Thoracic aorta (tissue), 2 donors: ENCODE data around the gene POM121L12. TPM values are rescaled to one million over a fixed set of nuclear protein-coding genes. Genes with fewer than 3 reads are reported as not detected.

Experiments
- ATAC-seq: fragments of 150-250 bp; one replicate; pipeline ENCODE4 v1.8.0; 2017; ENCODE audit warnings: low read depth; ENCODE audit not compliant: insufficient number of reproducible peaks, low FRiP score
- DNase-seq: peaks from one replicate; pipeline ENCODE4 v3.0.0-alpha.2; 2020; ENCODE audit warnings: low spot score
- H3K27ac ChIP-seq, 2 donors: fragments of 200-600 bp; sonication (generic); 1 replicate in 1 of 2; 2 replicates in 1 of 2; pipeline ENCODE4 v1.5.1; 2016; ENCODE audit warnings: mild to moderate bottlenecking in 2 of 2, moderate library complexity in 2 of 2
- H3K27me3 ChIP-seq: fragments of 200-600 bp; sonication (generic); replicated peaks from 2 replicates; pipeline ENCODE4 v1.6.0; 2016; ENCODE audit warnings: mild to moderate bottlenecking; ENCODE audit not compliant: insufficient read depth
- H3K36me3 ChIP-seq: fragments of 200-600 bp; sonication (generic); one replicate; pipeline ENCODE4 v1.5.1; 2016
- H3K4me1 ChIP-seq, 2 donors: fragments of 200-600 bp; sonication (generic); 1 replicate in 1 of 2; 2 replicates in 1 of 2; pipeline versions ENCODE4 v1.5.1 to v1.6.0; 2016; ENCODE audit warnings: low read depth in 2 of 2, mild to moderate bottlenecking in 1 of 2; ENCODE audit not compliant: control insufficient read depth in 1 of 2
- H3K4me3 ChIP-seq: fragments of 200-600 bp; sonication (generic); 2 replicates; pipeline ENCODE4 v1.5.1; 2016; ENCODE audit warnings: mild to moderate bottlenecking
- H3K9me3 ChIP-seq: fragments of 200-600 bp; sonication (generic); 2 replicates; pipeline ENCODE4 v1.5.1; 2016
- total RNA-seq, 2 donors: library from RNA; depleted of rRNA; stranded (reverse); fragments of >200 nt; gene quantifications; one replicate each; pipeline versions ENCODE4 v1.1.0 to v1.2.3, GENCODE V29; 2016
- TF ChIP-seq, protein P1 (sequence below): fragments of 200-600 bp; sonication (generic); IDR thresholded peaks from one replicate; pipeline ENCODE4 v1.5.1; 2019; ENCODE audit warnings: antibody characterized with exemption

POM121L12 gene
- total RNA-seq, 2 donors from 2014 or later = not detected

- no peaks in the 10 kb centered on the region for H3K9me3 ChIP-seq
- TF ChIP-seq, protein P1, sequence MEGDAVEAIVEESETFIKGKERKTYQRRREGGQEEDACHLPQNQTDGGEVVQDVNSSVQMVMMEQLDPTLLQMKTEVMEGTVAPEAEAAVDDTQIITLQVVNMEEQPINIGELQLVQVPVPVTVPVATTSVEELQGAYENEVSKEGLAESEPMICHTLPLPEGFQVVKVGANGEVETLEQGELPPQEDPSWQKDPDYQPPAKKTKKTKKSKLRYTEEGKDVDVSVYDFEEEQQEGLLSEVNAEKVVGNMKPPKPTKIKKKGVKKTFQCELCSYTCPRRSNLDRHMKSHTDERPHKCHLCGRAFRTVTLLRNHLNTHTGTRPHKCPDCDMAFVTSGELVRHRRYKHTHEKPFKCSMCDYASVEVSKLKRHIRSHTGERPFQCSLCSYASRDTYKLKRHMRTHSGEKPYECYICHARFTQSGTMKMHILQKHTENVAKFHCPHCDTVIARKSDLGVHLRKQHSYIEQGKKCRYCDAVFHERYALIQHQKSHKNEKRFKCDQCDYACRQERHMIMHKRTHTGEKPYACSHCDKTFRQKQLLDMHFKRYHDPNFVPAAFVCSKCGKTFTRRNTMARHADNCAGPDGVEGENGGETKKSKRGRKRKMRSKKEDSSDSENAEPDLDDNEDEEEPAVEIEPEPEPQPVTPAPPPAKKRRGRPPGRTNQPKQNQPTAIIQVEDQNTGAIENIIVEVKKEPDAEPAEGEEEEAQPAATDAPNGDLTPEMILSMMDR = no peak
- ATAC-seq = no peak
- no peaks in the 10 kb centered on the region for H3K27me3 ChIP-seq
- no peak overlapping the region for H3K4me3 ChIP-seq
- H3K4me1 ChIP-seq = no peaks in the 10 kb centered on the region
- DNase-seq = no peak
- H3K27ac ChIP-seq = no peak overlapping the region
- no peaks in the 10 kb centered on the region for H3K36me3 ChIP-seq
These were observed 33.0 kb upstream of the POM121L12 start for GRCh38 chr7:53002389-53002788.

DNA sequence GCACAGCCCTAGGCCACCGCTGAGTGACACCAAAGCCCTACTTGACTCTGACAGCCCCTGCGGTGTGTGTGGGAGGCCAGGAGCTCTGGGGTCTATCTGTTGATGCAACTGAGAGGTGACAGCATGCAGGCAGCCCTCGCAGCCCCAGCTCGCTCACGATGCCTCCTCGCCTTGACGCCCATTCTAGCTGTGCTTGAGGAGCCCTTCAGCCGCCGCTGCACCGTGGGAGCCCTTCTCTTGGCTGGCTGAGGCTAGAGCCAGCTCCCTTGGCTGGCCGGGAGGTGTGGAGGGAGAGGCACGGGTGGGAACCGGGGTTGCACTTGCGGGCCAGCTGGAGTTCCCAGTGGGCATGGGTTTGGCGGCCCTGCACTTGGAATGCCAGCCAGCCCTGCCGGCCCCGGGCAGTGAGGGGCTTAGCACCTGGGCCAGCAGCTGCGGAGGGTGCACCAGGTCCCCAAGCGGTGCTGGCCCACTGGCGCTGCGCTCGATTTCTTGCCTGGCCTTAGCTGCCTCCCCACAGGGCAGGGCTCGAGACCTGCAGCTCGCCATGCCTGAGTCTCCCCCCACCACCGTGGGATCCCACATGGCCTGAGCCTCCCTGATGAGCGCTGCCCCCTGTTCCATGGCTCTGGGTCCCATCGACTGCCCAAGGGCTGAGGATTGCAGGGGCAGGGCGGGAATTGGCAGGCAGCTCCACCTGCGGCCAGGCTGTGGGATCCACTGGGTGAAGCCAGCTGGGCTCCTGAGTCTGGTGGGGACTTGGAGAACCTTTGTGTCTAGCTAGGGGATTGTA, 31.6 kb upstream of the POM121L12 start:
- no peaks in the 10 kb centered on the region for H3K4me1 ChIP-seq
- H3K27me3 ChIP-seq = no peaks in the 10 kb centered on the region
- H3K36me3 ChIP-seq = no peaks in the 10 kb centered on the region
- ATAC-seq (no peak), DNase-seq (no peak)
- H3K4me3 ChIP-seq = no peak overlapping the region
- TF ChIP-seq, protein P1 = no peak
- H3K27ac ChIP-seq = no peak overlapping the region
- H3K9me3 ChIP-seq = no peaks in the 10 kb centered on the region

GRCh38 chr7:53013925-53014324, 21.5 kb upstream of the POM121L12 start:
- TF ChIP-seq, protein P1 = no peak

DNA sequence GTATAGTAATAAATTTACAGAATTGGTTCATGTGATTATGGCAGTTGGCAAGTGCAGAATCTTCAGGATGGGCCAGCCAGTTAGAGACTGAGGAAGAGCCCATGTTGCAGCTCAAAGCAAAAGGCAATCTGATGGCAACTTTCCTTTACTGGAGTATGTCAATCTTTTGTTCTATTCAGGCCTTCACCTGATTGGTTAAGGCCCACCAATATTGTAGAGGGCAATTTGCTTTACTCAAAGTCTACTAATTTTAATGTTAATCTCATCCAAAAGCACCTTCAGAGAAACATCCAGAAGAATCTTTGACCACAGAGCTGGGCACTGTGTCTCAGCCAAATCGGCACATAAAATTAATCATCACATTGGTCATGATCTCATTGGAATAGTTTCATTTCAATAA, 20.0 kb upstream of the POM121L12 start:
- H3K4me3 ChIP-seq = no peak overlapping the region

More at GRCh38 chr7:53013925-53014324, 21.5 kb upstream of the POM121L12 start:
- ATAC-seq (no peak), DNase-seq (no peak)
- Histone ChIP-seq H3K27ac (no peak overlapping the region), H3K4me1 (no peaks in the 10 kb centered on the region), H3K27me3 (no peaks in the 10 kb centered on the region), H3K4me3 (no peak overlapping the region), H3K36me3 (no peaks in the 10 kb centered on the region), H3K9me3 (no peaks in the 10 kb centered on the region)

DNA sequence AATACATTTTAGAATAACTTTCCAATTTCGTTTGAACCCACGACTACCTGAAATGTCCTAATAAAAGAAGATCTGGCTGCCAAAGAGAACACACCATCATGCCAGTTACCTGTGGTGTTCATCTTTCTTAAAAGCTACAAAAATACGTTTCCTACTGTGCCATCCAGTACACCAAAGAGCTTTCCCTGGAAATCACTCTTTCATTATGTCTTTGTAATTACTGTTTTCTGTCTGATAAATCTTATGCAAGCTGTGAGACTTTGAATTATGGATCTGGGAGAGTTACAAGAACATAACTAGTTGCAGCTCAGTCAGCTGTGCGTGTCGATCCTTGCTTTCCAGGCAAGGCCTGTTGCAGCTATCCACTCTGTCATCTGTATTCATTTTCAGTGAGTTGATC, 12.5 kb upstream of the POM121L12 start:
- TF ChIP-seq, protein P1 = no peak
- Histone ChIP-seq H3K27me3 (no peaks in the 10 kb centered on the region), H3K27ac (no peak overlapping the region), H3K36me3 (no peaks in the 10 kb centered on the region), H3K4me3 (no peak overlapping the region), H3K9me3 (no peaks in the 10 kb centered on the region), H3K4me1 (no peaks in the 10 kb centered on the region)
- DNase-seq (no peak), ATAC-seq (no peak)

More for the DNA sequence above, 20.0 kb upstream of the POM121L12 start:
- ATAC-seq (no peak), DNase-seq (no peak)
- H3K27me3 ChIP-seq = no peaks in the 10 kb centered on the region
- no peaks in the 10 kb centered on the region for H3K9me3 ChIP-seq
- TF ChIP-seq, protein P1 = no peak
- no peaks in the 10 kb centered on the region for H3K4me1 ChIP-seq
- no peaks in the 10 kb centered on the region for H3K36me3 ChIP-seq
- no peak overlapping the region for H3K27ac ChIP-seq
